ENCODE measurements around the gene WASHC4. TPM values are rescaled to one million over a fixed set of nuclear protein-coding genes. Genes with fewer than 3 reads are reported as not detected.

The WASHC4 gene
- total RNA-seq, 1 donor from 2014 or later, result 73.2 TPM

DNA sequence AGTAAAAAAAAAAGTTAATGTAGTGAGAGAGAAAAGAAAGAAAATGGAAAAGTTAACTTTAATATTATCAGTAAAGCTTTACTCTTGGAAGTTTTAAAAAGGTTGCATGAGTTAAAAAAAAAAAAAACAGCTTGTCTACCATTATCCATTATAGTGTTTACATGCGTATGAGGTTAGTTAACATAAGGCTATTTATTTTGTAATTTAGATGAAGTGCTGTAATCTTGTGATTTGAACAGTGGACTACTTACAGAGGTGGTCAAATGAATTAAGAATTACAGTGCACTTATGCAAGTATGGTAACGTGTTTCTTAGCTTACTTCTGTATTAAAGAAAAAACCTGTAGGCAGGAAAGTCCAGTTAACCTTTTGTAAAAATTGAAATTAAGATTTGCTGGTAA, 30.7 kb downstream of the WASHC4 start:
- Mint-ChIP-seq H3K36me3 (ENCODE audit: unreplicated experiment) (peaks cover 72% of the 10 kb centered on the region), H3K4me1 (ENCODE audit: unreplicated experiment) (peaks cover 10% of the 10 kb centered on the region), H3K27me3 (ENCODE audit: unreplicated experiment) (no peaks in the 10 kb centered on the region), H3K27ac (ENCODE audit: unreplicated experiment) (no peak overlapping the region), H3K4me3 (ENCODE audit: unreplicated experiment) (no peak overlapping the region), H3K9me3 (ENCODE audit: unreplicated experiment) (no peaks in the 10 kb centered on the region)
- no peak for TF ChIP-seq CTCF (IDR thresholded peaks at IDR 0.05)
- no peak for DNase-seq (ENCODE audit: extremely low spot score, unreplicated experiment)

GRCh38 chr12:105141320-105141922, 33.9 kb downstream of the WASHC4 start:
- no peak for TF ChIP-seq CTCF (IDR thresholded peaks at IDR 0.05)
- Mint-ChIP-seq H3K27ac (ENCODE audit: unreplicated experiment) (peak overlapping the region; percentile 7), H3K9me3 (ENCODE audit: unreplicated experiment) (no peaks in the 10 kb centered on the region), H3K4me3 (ENCODE audit: unreplicated experiment) (no peak overlapping the region), H3K4me1 (ENCODE audit: unreplicated experiment) (peaks cover 10% of the 10 kb centered on the region), H3K36me3 (ENCODE audit: unreplicated experiment) (peaks cover 57% of the 10 kb centered on the region), H3K27me3 (ENCODE audit: unreplicated experiment) (no peaks in the 10 kb centered on the region)
- DNase-seq (ENCODE audit: extremely low spot score, unreplicated experiment), result no peak

- no peaks in the 10 kb centered on the region for H3K9me3 Mint-ChIP-seq (ENCODE audit: unreplicated experiment)
- no peak for DNase-seq (ENCODE audit: extremely low spot score, unreplicated experiment)
- TF ChIP-seq CTCF (IDR thresholded peaks at IDR 0.05), result no peak
These were observed 34.7 kb downstream of the WASHC4 start for GRCh38 chr12:105142259-105142658.

DNA sequence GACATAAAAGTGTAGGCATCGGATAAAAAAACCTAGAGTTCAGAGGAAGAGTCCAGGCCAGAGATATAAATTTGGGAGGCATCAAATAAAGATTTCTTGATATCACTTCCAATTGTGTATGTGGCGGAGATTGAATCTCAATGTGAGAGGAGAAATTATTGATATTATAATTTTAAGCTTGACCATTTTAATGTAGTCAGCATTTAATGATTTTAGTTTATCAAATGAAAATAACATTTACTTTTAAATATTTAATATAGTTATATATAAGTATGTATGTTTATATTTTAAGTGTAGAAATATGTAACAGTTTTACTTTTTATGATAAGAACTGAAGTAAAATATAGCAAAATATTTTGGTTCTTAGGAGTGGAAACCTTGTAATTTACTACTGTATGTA, 48.7 kb downstream of the WASHC4 start:
- TF ChIP-seq CTCF (IDR thresholded peaks at IDR 0.05), result no peak
- H3K4me1 Mint-ChIP-seq (ENCODE audit: unreplicated experiment), result no peaks in the 10 kb centered on the region
- no peak overlapping the region for H3K4me3 Mint-ChIP-seq (ENCODE audit: unreplicated experiment)
- peaks cover 67% of the 10 kb centered on the region for H3K36me3 Mint-ChIP-seq (ENCODE audit: unreplicated experiment)
- no peak overlapping the region for H3K27ac Mint-ChIP-seq (ENCODE audit: unreplicated experiment)
- no peak for DNase-seq (ENCODE audit: extremely low spot score, unreplicated experiment)
- no peaks in the 10 kb centered on the region for H3K27me3 Mint-ChIP-seq (ENCODE audit: unreplicated experiment)
- no peaks in the 10 kb centered on the region for H3K9me3 Mint-ChIP-seq (ENCODE audit: unreplicated experiment)

More at GRCh38 chr12:105142259-105142658, 34.7 kb downstream of the WASHC4 start:
- H3K27ac Mint-ChIP-seq (ENCODE audit: unreplicated experiment), result no peak overlapping the region
- H3K27me3 Mint-ChIP-seq (ENCODE audit: unreplicated experiment), result no peaks in the 10 kb centered on the region
- peaks cover 58% of the 10 kb centered on the region for H3K36me3 Mint-ChIP-seq (ENCODE audit: unreplicated experiment)
- H3K4me3 Mint-ChIP-seq (ENCODE audit: unreplicated experiment), result no peak overlapping the region
- H3K4me1 Mint-ChIP-seq (ENCODE audit: unreplicated experiment), result peaks cover 7% of the 10 kb centered on the region

DNA sequence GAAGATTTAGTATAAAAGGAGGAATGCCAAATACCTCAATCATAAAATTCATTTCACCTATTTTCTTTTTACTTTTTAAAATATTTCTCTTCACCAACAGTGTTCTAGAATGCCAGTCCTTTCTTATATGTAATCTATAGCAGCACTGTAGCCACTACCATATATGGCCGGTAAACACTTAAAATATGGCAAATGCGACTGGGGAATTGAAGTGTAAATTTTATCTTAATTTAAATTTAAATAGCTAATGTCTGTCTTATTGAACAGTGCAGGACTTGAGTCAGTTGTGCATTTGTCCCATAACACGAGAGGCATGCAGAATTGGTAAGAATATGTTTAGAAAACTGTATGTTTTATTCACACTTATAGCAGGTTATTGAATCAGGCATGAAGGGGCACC, 50.1 kb downstream of the WASHC4 start:
- Mint-ChIP-seq H3K27ac (ENCODE audit: unreplicated experiment) (no peak overlapping the region), H3K4me3 (ENCODE audit: unreplicated experiment) (no peak overlapping the region), H3K4me1 (ENCODE audit: unreplicated experiment) (no peaks in the 10 kb centered on the region), H3K9me3 (ENCODE audit: unreplicated experiment) (no peaks in the 10 kb centered on the region), H3K27me3 (ENCODE audit: unreplicated experiment) (no peaks in the 10 kb centered on the region), H3K36me3 (ENCODE audit: unreplicated experiment) (peaks cover 68% of the 10 kb centered on the region)
- no peak for DNase-seq (ENCODE audit: extremely low spot score, unreplicated experiment)
- no peak for TF ChIP-seq CTCF (IDR thresholded peaks at IDR 0.05)

All from osteocyte (in vitro differentiated cells).